ENCODE data around the gene FRY. TPM values are rescaled to one million over a fixed set of nuclear protein-coding genes. Genes with fewer than 3 reads are reported as not detected.

FRY gene
- total and polyA plus RNA-seq, 9 of the 15 experiments (the other 6 are each of a cell fraction or from before 2014, with no cell fraction given): 0.03 to 0.31 (median 0.11) TPM; not detected in 3

DNA sequence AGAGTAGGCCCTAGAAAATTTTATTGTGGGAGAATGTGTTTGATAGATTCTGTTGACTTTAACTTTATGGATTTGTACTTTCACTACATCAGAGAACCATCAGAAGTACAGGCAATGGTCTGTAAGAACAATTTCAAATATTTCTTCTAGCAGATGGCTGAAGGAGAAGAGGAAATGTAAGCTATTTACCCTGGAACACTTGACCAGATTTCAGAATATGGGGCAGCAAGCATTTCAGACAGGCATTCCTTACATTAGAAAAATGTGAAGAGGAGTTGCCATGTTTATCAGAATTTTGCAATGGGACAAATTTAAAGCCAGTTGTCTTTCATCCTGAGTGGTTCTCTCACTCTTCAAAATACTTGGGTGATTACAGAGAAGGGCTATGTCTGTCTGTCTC lies 7.5 kb downstream of the FRY start:
- TF ChIP-seq, protein P1, sequence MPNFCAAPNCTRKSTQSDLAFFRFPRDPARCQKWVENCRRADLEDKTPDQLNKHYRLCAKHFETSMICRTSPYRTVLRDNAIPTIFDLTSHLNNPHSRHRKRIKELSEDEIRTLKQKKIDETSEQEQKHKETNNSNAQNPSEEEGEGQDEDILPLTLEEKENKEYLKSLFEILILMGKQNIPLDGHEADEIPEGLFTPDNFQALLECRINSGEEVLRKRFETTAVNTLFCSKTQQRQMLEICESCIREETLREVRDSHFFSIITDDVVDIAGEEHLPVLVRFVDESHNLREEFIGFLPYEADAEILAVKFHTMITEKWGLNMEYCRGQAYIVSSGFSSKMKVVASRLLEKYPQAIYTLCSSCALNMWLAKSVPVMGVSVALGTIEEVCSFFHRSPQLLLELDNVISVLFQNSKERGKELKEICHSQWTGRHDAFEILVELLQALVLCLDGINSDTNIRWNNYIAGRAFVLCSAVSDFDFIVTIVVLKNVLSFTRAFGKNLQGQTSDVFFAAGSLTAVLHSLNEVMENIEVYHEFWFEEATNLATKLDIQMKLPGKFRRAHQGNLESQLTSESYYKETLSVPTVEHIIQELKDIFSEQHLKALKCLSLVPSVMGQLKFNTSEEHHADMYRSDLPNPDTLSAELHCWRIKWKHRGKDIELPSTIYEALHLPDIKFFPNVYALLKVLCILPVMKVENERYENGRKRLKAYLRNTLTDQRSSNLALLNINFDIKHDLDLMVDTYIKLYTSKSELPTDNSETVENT (CRISPR knock-in tag; IDR thresholded peaks at IDR 0.05): no peak
- no peak for TF ChIP-seq HMG20A (CRISPR knock-in tag; conservative IDR thresholded peaks at IDR 0.05)
- TF ChIP-seq HES1 (IDR thresholded peaks at IDR 0.05; ENCODE audit: low read depth): no peak
- TF ChIP-seq ZNF217 (CRISPR knock-in tag; IDR thresholded peaks at IDR 0.05): no peak
- TF ChIP-seq SIN3A (IDR thresholded peaks at IDR 0.05; ENCODE audit: borderline replicate concordance in 2 of 2, control insufficient read depth in 1 of 2, low read depth in 2 of 2, low read length in 2 of 2): no peak
- TF ChIP-seq ZNF780A (CRISPR knock-in tag; IDR thresholded peaks at IDR 0.05): no peak
- TF ChIP-seq POLR2B (IDR thresholded peaks at IDR 0.05; ENCODE audit: low read depth, partially characterized antibody): no peak
- no peak for TF ChIP-seq ZNF12 (CRISPR knock-in tag; IDR thresholded peaks at IDR 0.05)
- no peak for TF ChIP-seq SAFB (IDR thresholded peaks at IDR 0.05; ENCODE audit: borderline replicate concordance, low read depth, low read length)
- no peak for TF ChIP-seq ZFP30 (CRISPR knock-in tag; IDR thresholded peaks at IDR 0.05; ENCODE audit: borderline replicate concordance)
- TF ChIP-seq EP300 (IDR thresholded peaks at IDR 0.05; ENCODE audit: low read length): no peak
- no peak for TF ChIP-seq RBBP5 (IDR thresholded peaks at IDR 0.05; ENCODE audit: borderline replicate concordance, insufficient read depth, low read length, poor library complexity, severe bottlenecking)
- no peak for TF ChIP-seq HNRNPK (IDR thresholded peaks at IDR 0.05; ENCODE audit: low read depth, low read length, poor library complexity, severe bottlenecking)
- no peak for TF ChIP-seq HNRNPL (IDR thresholded peaks at IDR 0.05; ENCODE audit: low read depth, low read length)
- no peak for TF ChIP-seq KLF1 (tag; IDR thresholded peaks at IDR 0.05)
- no peaks in the 10 kb centered on the region for H3K9me3 ChIP-seq (replicated peaks; ENCODE audit: control insufficient read depth, insufficient read depth, low read depth, low read length)
- H3K27ac ChIP-seq (ENCODE audit: extremely low read depth, low read depth, low read length): no peak overlapping the region
- no peaks in the 10 kb centered on the region for H3K36me3 ChIP-seq (ENCODE audit: control insufficient read depth, insufficient read depth, low read length)
- in situ Hi-C loops (cut with MboI): loop anchor here (10.0 kb wide), 1 partner anchor 526 kb away; no protein-coding TSS in a partner anchor
- ChIA-PET POLR2A (no interaction called here), CTCF (ENCODE audit: low intra/inter-chr PET ratio) (no interaction called here)
- H3K4me2 ChIP-seq (ENCODE audit: insufficient read depth, low read length): no peak overlapping the region
- H3K9me1 ChIP-seq (ENCODE audit: control insufficient read depth, insufficient read depth, low read length): no peaks in the 10 kb centered on the region
- H4K20me1 ChIP-seq (replicated peaks; ENCODE audit: control insufficient read depth, insufficient read depth, low read length): no peaks in the 10 kb centered on the region
- H3K4me3 ChIP-seq: no peak overlapping the region
- no peaks in the 10 kb centered on the region for H3K4me1 ChIP-seq (replicated peaks in 1 of 2; ENCODE audit: control insufficient read depth in 2 of 2, insufficient read depth in 2 of 2, low read length in 2 of 2)
- H3K79me2 ChIP-seq (ENCODE audit: control insufficient read depth, insufficient read depth, low read length): no peaks in the 10 kb centered on the region
- H3K9ac ChIP-seq (ENCODE audit: insufficient read depth in 1 of 2, low read depth in 2 of 2, low read length in 2 of 2): no peak overlapping the region
- no peak overlapping the region for H2AFZ ChIP-seq (ENCODE audit: low read depth, low read length)
- DNase-seq (ENCODE audit: extremely low read depth in 1 of 4, low spot score in 3 of 4) (no peak), ATAC-seq (no peak), FAIRE-seq (no peak)
- no peaks in the 10 kb centered on the region for H3K27me3 ChIP-seq (ENCODE audit: control insufficient read depth in 2 of 2, insufficient read depth in 2 of 2, low read length in 2 of 2)
- BruUV-seq (replicated peaks): no TSS peak
- intact Hi-C loops (cut with micrococcal nuclease): no loop called here

Measured in K562 (cell line).